ENCODE results near the gene SERPINA3.

GRCh38 chr14:94659901-94660300 is 47.7 kb downstream of the SERPINA3 start:
- TF ChIP-seq CTCF (conservative IDR thresholded peaks at IDR 0.05 in 1 of 2, IDR thresholded peaks at IDR 0.05 in 1 of 2; ENCODE audit: extremely low read depth in 1 of 2, insufficient read depth in 1 of 2, low read depth in 1 of 2, low read length in 2 of 2), result no peak
- no peak for TF ChIP-seq EZH2 (IDR thresholded peaks at IDR 0.05; ENCODE audit: borderline replicate concordance, low read length)
